Measurements from ENCODE around the gene KITLG. TPM values are rescaled to one million over a fixed set of nuclear protein-coding genes. Genes with fewer than 3 reads are reported as not detected.

Gene KITLG
- total RNA-seq, 1 donor from 2014 or later: 28.3 TPM

GRCh38 chr12:88573583-88573982 lies 6.7 kb downstream of the KITLG start:
- Mint-ChIP-seq H3K9me3 (ENCODE audit: unreplicated experiment) (no peaks in the 10 kb centered on the region), H3K4me1 (ENCODE audit: unreplicated experiment) (peaks cover 22% of the 10 kb centered on the region), H3K27me3 (ENCODE audit: unreplicated experiment) (no peaks in the 10 kb centered on the region), H3K4me3 (ENCODE audit: unreplicated experiment) (no peak overlapping the region), H3K36me3 (ENCODE audit: low read depth, unreplicated experiment) (no peaks in the 10 kb centered on the region), H3K27ac (ENCODE audit: unreplicated experiment) (no peak overlapping the region)
- TF ChIP-seq, protein P1, sequence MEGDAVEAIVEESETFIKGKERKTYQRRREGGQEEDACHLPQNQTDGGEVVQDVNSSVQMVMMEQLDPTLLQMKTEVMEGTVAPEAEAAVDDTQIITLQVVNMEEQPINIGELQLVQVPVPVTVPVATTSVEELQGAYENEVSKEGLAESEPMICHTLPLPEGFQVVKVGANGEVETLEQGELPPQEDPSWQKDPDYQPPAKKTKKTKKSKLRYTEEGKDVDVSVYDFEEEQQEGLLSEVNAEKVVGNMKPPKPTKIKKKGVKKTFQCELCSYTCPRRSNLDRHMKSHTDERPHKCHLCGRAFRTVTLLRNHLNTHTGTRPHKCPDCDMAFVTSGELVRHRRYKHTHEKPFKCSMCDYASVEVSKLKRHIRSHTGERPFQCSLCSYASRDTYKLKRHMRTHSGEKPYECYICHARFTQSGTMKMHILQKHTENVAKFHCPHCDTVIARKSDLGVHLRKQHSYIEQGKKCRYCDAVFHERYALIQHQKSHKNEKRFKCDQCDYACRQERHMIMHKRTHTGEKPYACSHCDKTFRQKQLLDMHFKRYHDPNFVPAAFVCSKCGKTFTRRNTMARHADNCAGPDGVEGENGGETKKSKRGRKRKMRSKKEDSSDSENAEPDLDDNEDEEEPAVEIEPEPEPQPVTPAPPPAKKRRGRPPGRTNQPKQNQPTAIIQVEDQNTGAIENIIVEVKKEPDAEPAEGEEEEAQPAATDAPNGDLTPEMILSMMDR (IDR thresholded peaks at IDR 0.05; ENCODE audit: unreplicated experiment): no peak
- no peak for DNase-seq (ENCODE audit: low spot score)

GRCh38 chr12:88572781-88573549 lies 7.3 kb downstream of the KITLG start:
- Mint-ChIP-seq H3K4me1 (ENCODE audit: unreplicated experiment) (peaks cover 18% of the 10 kb centered on the region), H3K27ac (ENCODE audit: unreplicated experiment) (no peak overlapping the region), H3K36me3 (ENCODE audit: low read depth, unreplicated experiment) (no peaks in the 10 kb centered on the region), H3K27me3 (ENCODE audit: unreplicated experiment) (no peaks in the 10 kb centered on the region), H3K4me3 (ENCODE audit: unreplicated experiment) (no peak overlapping the region), H3K9me3 (ENCODE audit: unreplicated experiment) (no peaks in the 10 kb centered on the region)
- no peak for DNase-seq (ENCODE audit: low spot score)
- TF ChIP-seq, protein P1 (IDR thresholded peaks at IDR 0.05; ENCODE audit: unreplicated experiment): no peak

DNA sequence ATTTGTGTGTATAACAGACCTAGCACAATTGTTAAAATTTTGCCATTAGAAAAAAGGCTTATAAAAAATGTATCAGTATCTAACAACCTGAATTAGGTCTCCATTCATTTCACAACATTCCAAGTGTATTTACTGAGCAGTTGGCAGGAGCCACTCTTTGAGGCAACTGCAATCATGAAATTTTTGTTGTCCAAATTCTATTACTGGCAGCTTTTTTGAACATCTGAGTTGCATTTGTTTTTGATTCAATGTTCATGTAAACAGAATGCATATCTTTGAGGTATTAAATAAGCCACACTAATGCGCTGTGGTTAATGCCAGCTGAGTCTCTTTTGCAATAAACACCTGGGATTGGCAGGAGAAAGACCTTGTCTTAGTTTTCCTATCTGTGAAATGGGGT lies 8.7 kb downstream of the KITLG start:
- no peak overlapping the region for H3K4me3 Mint-ChIP-seq (ENCODE audit: unreplicated experiment)
- H3K27me3 Mint-ChIP-seq (ENCODE audit: unreplicated experiment): no peaks in the 10 kb centered on the region
- no peak overlapping the region for H3K27ac Mint-ChIP-seq (ENCODE audit: unreplicated experiment)
- no peaks in the 10 kb centered on the region for H3K36me3 Mint-ChIP-seq (ENCODE audit: low read depth, unreplicated experiment)
- H3K4me1 Mint-ChIP-seq (ENCODE audit: unreplicated experiment): peaks cover 10% of the 10 kb centered on the region
- no peaks in the 10 kb centered on the region for H3K9me3 Mint-ChIP-seq (ENCODE audit: unreplicated experiment)
- TF ChIP-seq, protein P1 (IDR thresholded peaks at IDR 0.05; ENCODE audit: unreplicated experiment): no peak
- no peak for DNase-seq (ENCODE audit: low spot score)

GRCh38 chr12:88570103-88570502 lies 10.2 kb downstream of the KITLG start:
- Mint-ChIP-seq H3K4me1 (ENCODE audit: unreplicated experiment) (peaks cover 16% of the 10 kb centered on the region), H3K4me3 (ENCODE audit: unreplicated experiment) (no peak overlapping the region), H3K9me3 (ENCODE audit: unreplicated experiment) (no peaks in the 10 kb centered on the region), H3K27me3 (ENCODE audit: unreplicated experiment) (no peaks in the 10 kb centered on the region), H3K27ac (ENCODE audit: unreplicated experiment) (no peak overlapping the region), H3K36me3 (ENCODE audit: low read depth, unreplicated experiment) (no peaks in the 10 kb centered on the region)
- no peak for DNase-seq (ENCODE audit: low spot score)
- TF ChIP-seq, protein P1 (IDR thresholded peaks at IDR 0.05; ENCODE audit: unreplicated experiment): no peak

DNA sequence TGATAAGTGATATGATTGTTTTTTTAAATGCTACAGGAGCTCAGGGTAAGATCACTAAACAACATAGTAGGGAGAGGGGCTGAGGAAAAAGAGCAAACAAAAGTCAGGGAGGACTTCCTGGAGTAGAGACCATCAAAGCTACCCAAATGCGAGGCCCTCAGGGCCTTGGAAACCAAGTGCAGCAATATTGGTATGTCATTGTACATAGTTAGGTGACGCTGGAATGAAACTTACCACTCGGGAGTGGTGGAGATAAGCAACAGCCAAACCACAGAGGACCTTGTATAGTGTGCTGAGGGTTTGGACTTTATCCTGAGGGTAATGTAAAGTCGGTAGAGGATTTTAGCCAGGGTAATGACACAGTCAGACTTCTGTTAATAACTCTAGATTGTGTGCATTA lies 13.8 kb downstream of the KITLG start:
- no peaks in the 10 kb centered on the region for H3K36me3 Mint-ChIP-seq (ENCODE audit: low read depth, unreplicated experiment)
- H3K9me3 Mint-ChIP-seq (ENCODE audit: unreplicated experiment): no peaks in the 10 kb centered on the region
- peaks cover 35% of the 10 kb centered on the region for H3K4me1 Mint-ChIP-seq (ENCODE audit: unreplicated experiment)
- DNase-seq (ENCODE audit: low spot score): no peak
- H3K27ac Mint-ChIP-seq (ENCODE audit: unreplicated experiment): no peak overlapping the region
- TF ChIP-seq, protein P1 (IDR thresholded peaks at IDR 0.05; ENCODE audit: unreplicated experiment): no peak
- H3K27me3 Mint-ChIP-seq (ENCODE audit: unreplicated experiment): no peaks in the 10 kb centered on the region
- peak overlapping the region; percentile 37 for H3K4me3 Mint-ChIP-seq (ENCODE audit: unreplicated experiment)
